MCF 10A (cell line): ENCODE results near the gene VCL. TPM values are rescaled to one million over a fixed set of nuclear protein-coding genes. Genes with fewer than 3 reads are reported as not detected.
A peak's percentile ranks its signal among the peaks of the same experiment; 100 is the strongest.

Experiments
- BruUV-seq: library from RNA; stranded (reverse); fragments of 400-500 nt; replicated peaks from 2 replicates; lab custom pipeline; 2021; lab: Mats Ljungman, UMichigan
- CTCF ChIA-PET: fragments of 300-600 bp; sonication (Branson Sonifier 250); formaldehyde crosslinking; extraction: SDS; loops from one replicate; lab custom pipeline; 2021; ENCODE audit warnings: antibody characterized with exemption, inconsistent platforms; lab: Yijun Ruan, JAX
- POLR2A ChIA-PET: fragments of 300-600, 350-650 bp; sonication (Branson Sonifier 250); formaldehyde crosslinking; extraction: SDS; loops from one replicate; lab custom pipeline; 2020; ENCODE audit warnings: antibody characterized with exemption, inconsistent platforms; lab: Yijun Ruan, JAX
- DNase-seq: peaks from one replicate; pipeline ENCODE4 v3.0.0-alpha.2; 2018; ENCODE audit not compliant: unreplicated experiment
- H3K27ac Mint-ChIP-seq: one replicate; pipeline ENCODE4 v1.8.0; 2022; ENCODE audit warnings: mild to moderate bottlenecking, low read depth, mixed read lengths; ENCODE audit not compliant: unreplicated experiment
- H3K27me3 Mint-ChIP-seq: one replicate; pipeline ENCODE4 v1.8.0; 2022; ENCODE audit warnings: mixed read lengths; ENCODE audit not compliant: insufficient read depth, unreplicated experiment
- H3K36me3 Mint-ChIP-seq: one replicate; pipeline ENCODE4 v1.8.0; 2022; ENCODE audit warnings: mild to moderate bottlenecking, moderate library complexity, mixed read lengths; ENCODE audit not compliant: insufficient read depth, unreplicated experiment
- H3K4me1 Mint-ChIP-seq: one replicate; pipeline ENCODE4 v1.8.0; 2022; ENCODE audit warnings: mixed read lengths; ENCODE audit not compliant: insufficient read depth, unreplicated experiment
- H3K4me3 Mint-ChIP-seq: one replicate; pipeline ENCODE4 v1.8.0; 2022; ENCODE audit warnings: mild to moderate bottlenecking, moderate library complexity, mixed read lengths; ENCODE audit not compliant: unreplicated experiment
- H3K9me3 Mint-ChIP-seq: one replicate; pipeline ENCODE4 v1.8.0; 2022; ENCODE audit warnings: mixed read lengths; ENCODE audit not compliant: unreplicated experiment
- CTCF ChIP-seq: fragments of 200-600 bp; IDR thresholded peaks from one replicate; pipeline ENCODE4 v1.8.0; 2022; ENCODE audit warnings: antibody characterized with exemption, mild to moderate bottlenecking; ENCODE audit not compliant: unreplicated experiment
- intact Hi-C: fragments of 100-400 bp; cut with micrococcal nuclease; formaldehyde crosslinking; loops from 2 replicates; pipeline ENCODE4 v1.14.1; 2022
- total RNA-seq: library from RNA; stranded (reverse); gene quantifications from 2 replicates; pipeline ENCODE4 v1.2.3, GENCODE V29; 2022

Gene VCL
- total RNA-seq, 1 experiment from 2014 or later = 90.2 TPM

DNA sequence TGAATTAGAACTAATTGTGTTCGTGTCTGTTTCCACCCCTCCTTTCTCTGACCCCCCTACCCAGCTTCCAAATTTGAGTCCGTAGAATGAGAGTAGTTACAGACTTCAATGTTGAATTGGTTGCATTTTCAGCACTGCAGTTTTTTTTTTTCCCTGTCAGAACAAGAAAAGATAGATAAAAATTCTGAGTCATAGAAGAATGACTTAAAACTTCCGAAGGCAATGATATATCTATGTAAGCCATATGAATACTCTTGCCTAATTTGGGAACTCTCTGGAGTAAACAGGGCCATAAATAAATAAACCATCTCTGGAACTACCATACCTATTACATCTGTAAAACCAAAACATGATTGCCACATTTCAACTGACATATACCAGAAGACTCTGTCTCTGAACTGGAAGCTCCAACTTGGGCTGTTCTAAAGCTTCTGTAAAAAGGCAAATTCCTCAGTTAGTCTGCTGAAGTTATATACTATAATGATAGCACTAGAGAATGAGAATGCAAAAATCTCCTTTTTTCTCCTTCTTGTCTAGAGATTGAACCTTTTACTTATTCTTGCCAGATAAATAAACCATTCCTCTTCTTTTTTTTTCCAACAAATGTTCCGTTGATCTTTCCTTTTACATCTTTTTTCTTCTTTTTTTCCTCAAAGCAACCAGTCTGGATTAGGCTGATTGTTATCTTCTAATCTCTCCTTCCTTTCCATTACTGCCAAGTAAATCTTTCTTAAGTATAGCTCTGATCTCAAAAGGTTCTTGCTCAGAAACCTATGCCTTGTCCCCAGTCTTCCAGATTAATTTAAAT, 23.5 kb downstream of the VCL start:
- peaks cover 28% of the 10 kb centered on the region for H3K4me1 Mint-ChIP-seq
- CTCF ChIA-PET = interaction anchor here (0.6 to 2.0 kb wide), 10 partner anchors 9 to 81 kb away, joined by 3 to 9 read pairs (median 3); no protein-coding TSS in a partner anchor
- intact Hi-C loops = no loop called here
- POLR2A ChIA-PET = interaction anchor here (0.5 to 3.8 kb wide), 25 partner anchors 9 to 1209 kb away, joined by 3 to 64 read pairs (median 5); partner anchors contain the start of genes DNAJC9 and VCL
- H3K27ac Mint-ChIP-seq = peak overlapping the region; percentile 43
- BruUV-seq = TSS peak; percentile 19
- peak; percentile 79 for DNase-seq
- no peaks in the 10 kb centered on the region for H3K9me3 Mint-ChIP-seq
- peak overlapping the region; percentile 53 for H3K4me3 Mint-ChIP-seq
- no peaks in the 10 kb centered on the region for H3K27me3 Mint-ChIP-seq
- peaks cover 34% of the 10 kb centered on the region for H3K36me3 Mint-ChIP-seq
- no peak for TF ChIP-seq CTCF

- BruUV-seq = no TSS peak
- CTCF ChIA-PET = interaction anchor here (0.6 to 2.9 kb wide), 6 partner anchors 8 to 137 kb away, joined by 3 to 9 read pairs (median 5); no protein-coding TSS in a partner anchor
- TF ChIP-seq CTCF = no peak
- intact Hi-C loops = no loop called here
- H3K9me3 Mint-ChIP-seq = no peaks in the 10 kb centered on the region
- H3K27ac Mint-ChIP-seq = no peak overlapping the region
- no peaks in the 10 kb centered on the region for H3K27me3 Mint-ChIP-seq
- no peak for DNase-seq
- peaks cover 28% of the 10 kb centered on the region for H3K36me3 Mint-ChIP-seq
- POLR2A ChIA-PET = interaction anchor here (1.2 to 3.8 kb wide), 6 partner anchors 9 to 33 kb away, joined by 3 to 64 read pairs (median 5); partner anchors contain the start of gene VCL
- H3K4me3 Mint-ChIP-seq = no peak overlapping the region
- H3K4me1 Mint-ChIP-seq = peaks cover 35% of the 10 kb centered on the region
These were observed 25.2 kb downstream of the VCL start for GRCh38 chr10:74022926-74023629.

DNA sequence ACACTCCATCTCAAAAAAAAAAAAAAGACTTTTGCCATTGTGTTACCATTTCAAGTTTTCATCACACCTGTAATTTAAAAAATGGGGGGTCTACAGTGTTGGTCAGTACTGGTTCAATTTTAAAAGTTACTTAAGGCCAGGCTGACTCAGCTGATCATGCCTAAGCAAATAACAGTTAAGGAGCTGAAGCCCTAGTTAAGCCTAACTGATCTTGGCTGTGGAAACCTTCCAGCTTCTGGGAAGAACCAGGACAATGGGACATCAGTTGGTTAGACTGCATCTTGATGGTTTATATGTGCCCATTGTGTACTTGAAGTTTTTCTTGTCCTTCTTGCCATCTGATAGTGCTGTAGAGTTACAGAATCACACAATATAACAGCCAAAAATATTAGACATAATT, 26.7 kb downstream of the VCL start:
- TF ChIP-seq CTCF = no peak
- no peak overlapping the region for H3K27ac Mint-ChIP-seq
- CTCF ChIA-PET = interaction anchor here (1.1 to 2.9 kb wide), 5 partner anchors 9 to 68 kb away, joined by 3 to 9 read pairs (median 4); no protein-coding TSS in a partner anchor
- POLR2A ChIA-PET = interaction anchor here (0.6 to 6.1 kb wide), 6 partner anchors 8 to 135 kb away, joined by 3 to 48 read pairs (median 4); partner anchors contain the start of gene VCL
- H3K27me3 Mint-ChIP-seq = no peaks in the 10 kb centered on the region
- intact Hi-C loops = no loop called here
- peaks cover 34% of the 10 kb centered on the region for H3K36me3 Mint-ChIP-seq
- no peak overlapping the region for H3K4me3 Mint-ChIP-seq
- DNase-seq = no peak
- H3K9me3 Mint-ChIP-seq = no peaks in the 10 kb centered on the region
- no TSS peak for BruUV-seq
- peaks cover 35% of the 10 kb centered on the region for H3K4me1 Mint-ChIP-seq
